HG03175 (cell line): ENCODE data around the gene TSGA10IP.
A peak's percentile ranks its signal among the peaks of the same experiment; 100 is the strongest.

Source experiments
- ATAC-seq: cut with Tn5 transposase; IDR thresholded peaks from one replicate; pipeline ENCODE4 v1.9.1; 2021; ENCODE audit warnings: mild to moderate bottlenecking, moderate library complexity; ENCODE audit not compliant: unreplicated experiment

The TSGA10IP gene

DNA sequence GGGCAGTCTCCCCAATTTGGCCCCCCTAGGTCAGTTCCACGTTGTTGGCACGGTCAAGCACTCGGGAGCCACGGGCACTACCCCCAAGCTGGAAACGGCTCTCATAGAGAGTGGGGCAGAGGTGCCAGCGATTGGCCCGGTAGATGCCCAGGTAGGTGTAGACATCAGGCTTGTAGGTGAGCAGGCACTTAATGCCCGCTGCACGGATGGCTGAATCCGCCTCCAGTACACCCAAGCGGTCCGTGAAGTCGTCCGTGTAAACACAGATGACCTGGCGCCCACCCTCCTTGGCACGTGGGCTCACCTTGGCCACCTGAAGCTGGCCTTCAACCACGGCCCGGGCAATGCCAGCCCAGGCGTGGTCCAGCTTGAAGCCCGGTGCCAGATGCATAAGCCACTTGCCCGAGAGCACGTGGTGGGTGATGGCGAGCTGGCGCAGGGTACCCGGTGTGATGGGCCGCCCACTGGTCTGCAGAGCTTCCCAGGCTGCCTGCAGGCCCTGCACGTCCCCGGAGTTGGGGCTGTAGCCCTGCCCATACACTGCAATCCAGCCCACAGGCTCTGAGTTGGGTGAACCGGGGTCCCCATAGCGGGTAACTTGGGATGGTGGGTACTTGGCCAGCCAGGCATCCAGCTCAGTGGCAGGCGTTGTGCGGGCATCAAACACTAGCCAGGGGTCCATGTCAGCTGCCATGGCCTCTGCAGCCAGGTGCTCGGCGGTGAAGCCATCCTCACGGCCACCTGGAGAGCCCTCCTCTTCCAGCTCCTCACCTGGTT lies 27.7 kb upstream of the TSGA10IP start:
- no peak for ATAC-seq

DNA sequence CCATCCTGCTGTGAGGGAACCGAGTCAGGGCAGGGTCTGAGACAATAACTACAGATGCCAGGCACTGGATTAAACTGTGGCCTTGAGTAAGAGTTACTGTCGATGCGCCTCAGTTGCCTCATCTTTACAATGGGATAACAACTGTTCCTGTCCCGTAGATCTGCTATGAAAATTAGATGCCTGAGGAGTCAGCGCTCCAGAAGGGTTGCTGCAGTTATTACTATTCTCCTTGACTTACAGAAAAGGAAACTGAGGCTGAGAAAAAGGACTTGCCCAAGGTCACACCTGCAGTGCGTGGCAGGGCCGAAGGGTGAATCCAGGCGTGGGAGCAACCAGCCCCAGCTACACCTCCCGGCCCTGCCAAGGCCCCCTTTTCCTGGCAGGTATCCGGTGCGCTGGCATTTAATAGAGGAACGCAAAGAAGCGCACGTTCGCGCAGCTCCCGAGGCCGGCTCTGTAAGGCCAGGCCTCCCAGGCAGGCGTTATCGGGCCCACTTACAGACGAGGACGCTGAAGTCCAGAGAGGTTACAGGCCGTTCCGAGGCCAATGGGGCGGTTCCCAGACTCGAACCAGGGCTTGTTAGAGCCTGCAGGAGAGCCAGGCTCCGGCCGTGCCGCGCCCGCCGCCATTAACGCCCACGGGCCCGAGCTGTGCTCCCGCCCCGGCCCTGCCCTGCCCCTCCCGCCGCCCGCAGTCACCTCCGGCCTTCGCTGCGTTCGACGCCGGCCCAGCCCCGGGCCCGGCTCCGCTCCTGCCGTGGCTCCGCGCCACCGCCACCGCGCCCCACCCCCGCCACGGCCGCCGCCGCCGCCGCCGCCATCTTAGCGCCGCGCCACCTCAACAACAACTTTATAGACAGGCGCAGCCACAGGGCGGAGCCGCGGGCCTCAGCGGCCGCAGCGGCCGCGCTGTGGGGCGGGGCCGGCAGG lies 26.8 kb upstream of the TSGA10IP start, which contains the start of gene C11orf68:
Gene C11orf68, minus strand, starts transcription at position 852 of the 930 bp plus-strand sequence. Its CDS starts 31 bp downstream, at position 821.
- ATAC-seq = peak; percentile 69

- peak; percentile 82 for ATAC-seq
Measured at GRCh38 chr11:65919141-65919572, 26.1 kb upstream of the TSGA10IP start, which contains the start of gene DRAP1. DRAP1 (plus strand) TSS chr11:65919426; CDS start chr11:65919502, 76 bp downstream.

DNA sequence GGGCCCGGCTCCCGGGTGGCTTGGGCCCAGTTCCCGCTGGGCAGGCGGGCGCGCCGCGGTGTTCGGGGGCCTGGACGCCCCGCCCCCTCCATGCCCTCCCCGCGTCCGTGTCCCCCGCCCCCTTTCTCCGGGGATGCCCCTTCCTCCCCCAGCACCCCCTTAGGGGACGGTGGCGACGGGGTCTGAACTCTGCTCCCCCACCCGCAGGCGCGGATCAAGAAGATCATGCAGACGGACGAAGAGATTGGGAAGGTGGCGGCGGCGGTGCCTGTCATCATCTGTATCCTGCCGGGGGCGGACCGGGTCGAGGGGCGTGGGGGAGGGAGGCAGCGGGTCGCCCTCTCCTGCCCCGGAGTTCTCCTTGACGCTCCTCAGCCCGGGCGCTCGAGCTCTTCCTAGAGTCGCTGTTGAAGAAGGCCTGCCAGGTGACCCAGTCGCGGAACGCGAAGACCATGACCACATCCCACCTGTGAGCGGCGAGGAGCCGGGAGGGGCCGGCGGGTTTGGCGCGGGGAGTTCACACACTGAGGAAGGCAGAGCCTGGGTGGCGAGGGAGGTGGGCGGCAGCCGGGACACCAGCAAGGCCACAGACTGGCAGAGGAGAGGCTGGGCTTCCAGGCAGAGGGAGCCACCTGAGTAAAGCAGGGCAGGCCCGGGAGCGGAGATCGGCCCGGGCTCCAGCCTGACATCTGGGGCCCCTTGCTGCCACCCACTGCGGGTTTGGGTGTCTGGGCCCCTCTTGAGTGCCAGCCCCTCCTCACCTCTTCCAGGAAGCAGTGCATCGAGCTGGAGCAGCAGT lies 25.5 kb upstream of the TSGA10IP start:
- ATAC-seq = peak; percentile 39

GRCh38 chr11:65920372-65920802 lies 24.9 kb upstream of the TSGA10IP start:
- ATAC-seq = no peak

DNA sequence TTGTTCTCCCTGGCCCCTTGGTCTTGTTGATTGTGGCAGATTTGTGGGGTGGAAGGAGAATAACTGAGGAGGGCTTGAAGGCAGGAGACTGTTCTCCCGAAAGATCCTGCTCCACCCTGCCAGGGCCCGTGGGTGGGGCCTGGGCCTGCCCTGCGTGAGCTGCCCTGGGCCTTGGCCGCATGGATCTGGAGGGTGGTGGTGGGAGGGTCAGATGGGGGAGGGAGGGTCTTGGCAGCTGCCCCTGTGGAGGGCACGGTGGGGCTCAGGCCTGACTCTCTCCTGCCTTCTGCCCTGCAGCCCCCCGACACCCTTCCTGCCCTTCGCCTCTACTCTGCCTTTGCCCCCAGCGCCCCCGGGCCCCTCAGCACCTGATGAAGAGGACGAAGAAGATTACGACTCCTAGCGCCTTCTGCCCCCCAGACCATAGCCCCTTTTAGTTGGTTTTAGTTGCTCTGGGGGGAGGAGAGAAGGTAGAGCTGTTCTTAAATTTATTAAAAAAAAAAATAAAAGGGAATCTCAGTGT lies 24.2 kb upstream of the TSGA10IP start:
- no peak for ATAC-seq

GRCh38 chr11:65921876-65922275 lies 23.4 kb upstream of the TSGA10IP start:
- no peak for ATAC-seq

- ATAC-seq = no peak
Measured at GRCh38 chr11:65922565-65922964, 22.7 kb upstream of the TSGA10IP start.

DNA sequence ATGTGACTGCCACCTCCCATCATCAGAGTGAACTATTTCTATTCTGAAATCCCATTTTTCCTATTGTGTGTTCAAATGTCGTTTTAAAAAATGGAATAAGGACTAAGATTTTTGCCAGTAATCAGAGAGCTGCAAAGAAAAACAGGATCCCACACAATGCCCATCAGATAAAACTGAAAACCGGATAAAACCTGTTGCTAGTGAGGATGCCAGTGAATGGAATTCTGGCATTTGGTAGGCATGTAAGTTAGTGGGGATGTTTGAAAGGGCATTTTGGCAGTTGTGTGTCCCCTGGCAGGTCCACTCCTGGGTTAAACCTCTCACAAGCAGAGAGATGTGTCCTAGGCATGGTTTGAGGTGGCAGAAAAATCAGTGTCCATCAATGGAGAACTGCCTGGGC lies 19.9 kb upstream of the TSGA10IP start:
- ATAC-seq = no peak

GRCh38 chr11:65927904-65928397 lies 17.3 kb upstream of the TSGA10IP start:
- ATAC-seq = peak; percentile 80

- ATAC-seq = no peak
Measured at GRCh38 chr11:65928667-65929066, 16.6 kb upstream of the TSGA10IP start.

DNA sequence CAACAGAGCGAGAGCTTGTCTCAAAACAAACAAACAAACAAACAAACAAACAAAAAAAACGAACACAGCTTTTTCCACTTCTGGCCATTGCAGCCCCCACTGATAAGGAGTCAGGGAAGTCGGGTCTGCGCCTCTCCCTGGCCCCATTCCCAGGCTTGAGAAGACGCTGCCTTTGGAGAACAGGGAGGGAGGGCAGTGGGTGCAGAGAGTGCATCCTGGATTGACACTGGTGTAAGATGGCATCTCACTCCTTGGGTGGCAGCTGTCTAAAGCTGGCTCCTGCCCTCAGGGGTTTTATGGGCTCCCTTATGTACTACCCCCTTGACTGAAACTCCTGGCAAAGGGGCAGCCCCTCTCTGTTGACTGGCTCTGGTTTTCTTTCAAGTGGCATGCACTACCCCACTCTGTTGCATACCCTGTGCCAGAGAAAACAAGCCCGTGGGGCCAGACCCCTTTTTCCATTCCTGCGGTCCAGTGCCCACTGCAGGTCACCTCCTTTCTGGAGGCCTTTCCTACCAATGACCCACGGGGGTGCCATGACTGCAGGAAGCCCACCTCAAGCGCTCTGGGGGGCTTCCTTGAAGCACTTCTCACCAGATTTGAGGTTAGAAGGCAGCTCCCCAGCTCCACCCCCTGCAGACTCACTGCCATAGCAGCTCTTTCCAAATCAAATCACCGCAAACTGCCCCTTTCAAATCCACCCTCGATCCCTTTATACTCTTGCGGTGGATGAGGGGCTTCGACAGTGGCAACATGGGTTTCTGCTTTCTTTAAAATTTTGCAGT lies 13.3 kb upstream of the TSGA10IP start:
- ATAC-seq = no peak

DNA sequence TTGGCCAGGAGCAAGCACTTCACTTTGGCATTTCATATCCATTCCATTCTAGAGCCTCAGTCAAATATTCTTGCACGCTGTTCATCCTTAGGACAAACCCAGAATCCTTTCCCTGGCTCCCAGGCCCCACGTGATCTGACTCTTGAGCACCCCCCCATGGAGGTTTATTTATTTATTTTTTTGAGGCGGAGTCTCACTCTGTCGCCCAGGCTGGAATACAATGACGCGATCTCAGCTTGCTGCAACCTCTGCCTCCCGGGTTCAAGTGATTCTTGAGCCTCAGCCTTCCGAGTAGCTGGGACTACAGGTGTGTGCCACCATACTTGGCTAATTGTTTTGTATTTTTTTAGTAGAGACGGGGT lies 12.7 kb upstream of the TSGA10IP start:
- ATAC-seq = no peak

GRCh38 chr11:65934014-65934413 lies 11.3 kb upstream of the TSGA10IP start:
- no peak for ATAC-seq

- no peak for ATAC-seq
Measured at GRCh38 chr11:65937766-65938165, 7.5 kb upstream of the TSGA10IP start.

- no peak for ATAC-seq
Measured at GRCh38 chr11:65941720-65942310, 3.5 kb upstream of the TSGA10IP start.

DNA sequence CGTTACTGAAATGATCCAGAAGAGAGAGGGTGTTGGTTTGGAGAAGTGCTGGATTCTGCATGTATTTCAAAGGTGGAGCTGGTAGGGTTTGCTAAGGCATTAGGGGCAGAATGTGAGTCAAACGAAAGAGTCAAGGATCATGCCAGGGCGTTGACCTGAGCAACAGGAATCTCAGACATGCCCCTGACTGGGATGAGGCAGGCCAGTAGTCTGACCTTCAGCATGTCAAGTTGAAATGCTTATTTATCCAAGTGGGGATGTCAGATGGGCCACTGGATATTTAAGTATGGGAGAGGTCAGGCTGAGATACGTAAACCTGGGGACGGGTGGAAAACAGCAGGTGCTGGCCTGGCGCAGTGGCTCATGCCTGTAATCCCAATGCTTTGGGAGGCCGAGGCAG lies 2.7 kb upstream of the TSGA10IP start:
- ATAC-seq = no peak

GRCh38 chr11:65944191-65944590 lies 1.1 kb upstream of the TSGA10IP start:
- ATAC-seq = no peak

GRCh38 chr11:65944767-65945166 lies 513 bp upstream of the TSGA10IP start:
- ATAC-seq = no peak
